IPS-20b (cell line): Measurements from ENCODE around the gene C1orf226.

Source experiments
- H3K27ac ChIP-seq: one replicate; pipeline ENCODE4 v1.5.1; 2013; ENCODE audit warnings: low read length
- H3K27me3 ChIP-seq: 2 replicates; pipeline ENCODE4 v1.6.1; 2013; ENCODE audit warnings: mild to moderate bottlenecking, low read length, inconsistent platforms; ENCODE audit not compliant: insufficient read depth
- H3K36me3 ChIP-seq: 2 replicates; pipeline ENCODE4 v1.6.1; 2013; ENCODE audit warnings: low read depth, mild to moderate bottlenecking, inconsistent platforms, low read length, moderate library complexity; ENCODE audit not compliant: insufficient read depth
- H3K4me1 ChIP-seq: 2 replicates; pipeline ENCODE4 v1.6.1; 2013; ENCODE audit warnings: mild to moderate bottlenecking, control low read depth, inconsistent platforms, low read length, moderate library complexity; ENCODE audit not compliant: insufficient read depth
- H3K4me3 ChIP-seq: 2 replicates; pipeline ENCODE4 v1.5.1; 2013; ENCODE audit warnings: mild to moderate bottlenecking, low read length, inconsistent platforms
- H3K9ac ChIP-seq: 2 replicates; pipeline ENCODE4 v1.6.1; 2013; ENCODE audit warnings: low read depth, mild to moderate bottlenecking, inconsistent platforms, low read length, moderate library complexity
- H3K9me3 ChIP-seq: 2 replicates; pipeline ENCODE4 v1.6.1; 2013; ENCODE audit warnings: mild to moderate bottlenecking, low read depth, low read length, inconsistent platforms; ENCODE audit not compliant: insufficient read depth

The C1orf226 gene

GRCh38 chr1:162353702-162354101, 27.8 kb upstream of the C1orf226 start:
- H3K9ac ChIP-seq, result peak overlapping the region; percentile 15; the same call in 1 of the 2 replicates
- no peak overlapping the region for H3K4me3 ChIP-seq
- H3K9me3 ChIP-seq, result no peaks in the 10 kb centered on the region
- H3K27ac ChIP-seq, result no peak overlapping the region
- peaks cover 11% of the 10 kb centered on the region for H3K36me3 ChIP-seq
- H3K27me3 ChIP-seq, result no peaks in the 10 kb centered on the region
- H3K4me1 ChIP-seq, result peaks cover 2% of the 10 kb centered on the region; the same call in 1 of the 2 replicates

DNA sequence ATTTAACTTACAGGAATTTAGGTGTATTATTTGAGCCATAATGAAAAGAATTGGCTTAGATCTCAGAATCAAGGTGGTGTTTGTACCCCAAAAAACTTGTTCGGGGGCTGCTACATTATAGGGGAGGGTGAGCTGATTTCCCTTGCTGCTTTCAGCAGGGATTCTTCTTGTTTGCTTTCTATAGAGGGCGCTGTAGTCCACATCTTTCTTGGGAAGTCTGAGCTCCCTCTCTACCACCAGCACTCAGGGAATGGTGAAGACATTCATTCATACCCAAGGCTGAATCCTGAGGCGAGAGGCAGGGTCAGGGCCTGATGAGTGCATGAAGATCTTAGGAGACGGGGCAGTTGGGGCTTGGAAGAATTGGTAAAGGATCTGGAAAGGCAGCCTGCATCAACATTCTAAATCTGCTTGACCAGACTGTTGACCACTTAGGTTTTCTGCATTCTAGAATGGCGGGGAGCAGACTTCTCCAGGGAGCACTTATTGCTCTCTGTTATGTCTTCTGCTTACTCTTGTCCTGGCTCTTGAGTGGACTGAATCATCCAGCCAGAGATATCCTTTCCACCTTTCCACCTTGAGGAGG, 23.8 kb upstream of the C1orf226 start:
- peaks cover 22% of the 10 kb centered on the region for H3K36me3 ChIP-seq
- H3K27me3 ChIP-seq, result no peaks in the 10 kb centered on the region
- no peak overlapping the region for H3K27ac ChIP-seq
- no peak overlapping the region for H3K9ac ChIP-seq
- H3K9me3 ChIP-seq, result no peaks in the 10 kb centered on the region
- peaks cover under 1% of the 10 kb centered on the region; the same call in 1 of the 2 replicates for H3K4me1 ChIP-seq
- H3K4me3 ChIP-seq, result no peak overlapping the region

GRCh38 chr1:162358928-162359327, 22.6 kb upstream of the C1orf226 start:
- Histone ChIP-seq H3K9ac (no peak overlapping the region), H3K27me3 (no peaks in the 10 kb centered on the region), H3K4me3 (no peak overlapping the region), H3K9me3 (no peaks in the 10 kb centered on the region), H3K27ac (no peak overlapping the region), H3K36me3 (peaks cover 22% of the 10 kb centered on the region), H3K4me1 (peaks cover 4% of the 10 kb centered on the region; the same call in 1 of the 2 replicates)

GRCh38 chr1:162359523-162360236, 21.8 kb upstream of the C1orf226 start:
- peaks cover 22% of the 10 kb centered on the region for H3K36me3 ChIP-seq
- no peak overlapping the region for H3K4me3 ChIP-seq
- H3K9ac ChIP-seq, result no peak overlapping the region
- H3K27me3 ChIP-seq, result no peaks in the 10 kb centered on the region
- 0 out of 2 replicates have a peak, but pooled peaks cover 4% of the 10 kb centered on the region for H3K4me1 ChIP-seq
- no peaks in the 10 kb centered on the region for H3K9me3 ChIP-seq
- H3K27ac ChIP-seq, result no peak overlapping the region

- H3K27ac ChIP-seq, result no peak overlapping the region
- no peaks in the 10 kb centered on the region for H3K9me3 ChIP-seq
- peaks cover 17% of the 10 kb centered on the region for H3K36me3 ChIP-seq
- no peak overlapping the region for H3K4me3 ChIP-seq
- no peak overlapping the region for H3K9ac ChIP-seq
- no peaks in the 10 kb centered on the region for H3K27me3 ChIP-seq
- H3K4me1 ChIP-seq, result 0 out of 2 replicates have a peak, but pooled peaks cover 4% of the 10 kb centered on the region
These were observed 21.2 kb upstream of the C1orf226 start for GRCh38 chr1:162360237-162360873.

DNA sequence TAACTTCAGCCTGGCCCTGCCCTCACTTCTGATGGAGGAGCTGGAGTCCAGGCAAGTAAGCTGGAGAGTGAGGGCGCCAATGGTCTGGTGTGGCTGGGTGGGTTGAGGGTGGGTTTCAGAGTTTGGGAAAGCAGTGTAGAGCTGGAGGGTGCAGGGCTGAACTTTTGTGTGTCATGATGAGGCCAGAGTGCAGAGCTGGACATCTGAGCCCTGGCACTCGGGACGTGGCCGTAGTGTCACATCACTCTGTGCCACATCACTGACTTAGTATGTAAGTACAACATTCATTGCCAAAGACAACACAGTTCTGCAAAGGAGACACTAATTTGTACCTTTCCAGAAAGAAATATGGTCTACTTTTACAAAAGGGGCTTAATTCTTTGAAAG, 20.7 kb upstream of the C1orf226 start:
- no peak overlapping the region for H3K27ac ChIP-seq
- no peak overlapping the region for H3K9ac ChIP-seq
- peaks cover 13% of the 10 kb centered on the region for H3K36me3 ChIP-seq
- H3K27me3 ChIP-seq, result no peaks in the 10 kb centered on the region
- H3K4me3 ChIP-seq, result no peak overlapping the region
- no peaks in the 10 kb centered on the region for H3K9me3 ChIP-seq
- H3K4me1 ChIP-seq, result 0 out of 2 replicates have a peak, but pooled peaks cover 4% of the 10 kb centered on the region

- no peaks in the 10 kb centered on the region for H3K27me3 ChIP-seq
- no peaks in the 10 kb centered on the region for H3K9me3 ChIP-seq
- no peak overlapping the region for H3K4me3 ChIP-seq
- H3K4me1 ChIP-seq, result 0 out of 2 replicates have a peak, but pooled peaks cover 4% of the 10 kb centered on the region
- H3K27ac ChIP-seq, result no peak overlapping the region
- peaks cover 13% of the 10 kb centered on the region for H3K36me3 ChIP-seq
- H3K9ac ChIP-seq, result no peak overlapping the region
These were observed 20.2 kb upstream of the C1orf226 start for GRCh38 chr1:162361349-162361748.

DNA sequence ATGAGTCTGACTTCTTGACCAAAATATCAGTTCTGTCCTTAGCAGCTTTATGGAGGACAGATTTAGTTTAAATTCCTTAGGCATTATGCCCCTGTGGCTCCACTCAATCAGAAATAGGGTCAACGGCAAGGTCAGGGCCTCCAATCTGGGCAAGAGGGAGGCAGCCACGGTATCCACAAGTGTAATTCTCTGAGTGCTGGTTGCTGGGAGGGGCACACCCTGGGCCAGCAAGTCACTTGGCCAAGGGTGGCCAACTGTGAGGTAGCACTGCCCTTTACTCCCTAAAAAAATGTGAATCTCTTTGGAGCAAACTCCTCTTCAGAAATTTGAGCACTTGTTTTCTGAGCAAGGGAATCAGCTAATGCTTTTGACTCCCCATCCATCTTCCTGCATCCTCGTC, 17.7 kb upstream of the C1orf226 start:
- Histone ChIP-seq H3K36me3 (peaks cover 16% of the 10 kb centered on the region), H3K27ac (no peak overlapping the region), H3K4me3 (no peak overlapping the region), H3K9ac (no peak overlapping the region), H3K4me1 (0 out of 2 replicates have a peak, but pooled peaks cover 4% of the 10 kb centered on the region), H3K27me3 (no peaks in the 10 kb centered on the region), H3K9me3 (no peaks in the 10 kb centered on the region)

DNA sequence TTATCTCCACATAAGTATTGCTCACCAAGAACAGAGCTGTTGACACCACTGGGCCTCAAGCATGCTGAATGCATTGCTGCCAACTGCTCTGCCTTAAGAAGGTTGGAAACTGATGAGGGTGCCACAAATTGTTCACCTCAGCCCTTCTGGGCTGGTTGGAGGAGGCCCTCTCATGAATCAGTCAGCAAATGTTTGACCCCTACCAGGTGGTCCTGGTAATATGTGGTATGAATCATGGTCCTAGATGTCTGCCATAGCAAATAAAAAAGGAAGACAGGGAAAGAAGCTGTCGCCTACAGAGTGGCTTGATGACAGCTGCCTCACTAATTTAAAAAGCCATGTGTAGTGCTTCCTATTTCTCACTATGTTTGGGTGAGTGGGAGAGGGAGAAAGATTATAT, 17.0 kb upstream of the C1orf226 start:
- H3K27ac ChIP-seq, result no peak overlapping the region
- H3K9ac ChIP-seq, result no peak overlapping the region
- H3K36me3 ChIP-seq, result peaks cover 14% of the 10 kb centered on the region; the same call in 1 of the 2 replicates
- H3K4me3 ChIP-seq, result no peak overlapping the region
- H3K9me3 ChIP-seq, result no peaks in the 10 kb centered on the region
- H3K4me1 ChIP-seq, result 0 out of 2 replicates have a peak, but pooled peaks cover 4% of the 10 kb centered on the region
- H3K27me3 ChIP-seq, result no peaks in the 10 kb centered on the region

GRCh38 chr1:162365284-162366020, 16.1 kb upstream of the C1orf226 start:
- 0 out of 2 replicates have a peak, but pooled peaks cover 4% of the 10 kb centered on the region for H3K4me1 ChIP-seq
- no peaks in the 10 kb centered on the region for H3K9me3 ChIP-seq
- H3K27me3 ChIP-seq, result no peaks in the 10 kb centered on the region
- no peak overlapping the region for H3K27ac ChIP-seq
- H3K36me3 ChIP-seq, result peaks cover 14% of the 10 kb centered on the region; the same call in 1 of the 2 replicates
- no peak overlapping the region for H3K4me3 ChIP-seq
- no peak overlapping the region for H3K9ac ChIP-seq

DNA sequence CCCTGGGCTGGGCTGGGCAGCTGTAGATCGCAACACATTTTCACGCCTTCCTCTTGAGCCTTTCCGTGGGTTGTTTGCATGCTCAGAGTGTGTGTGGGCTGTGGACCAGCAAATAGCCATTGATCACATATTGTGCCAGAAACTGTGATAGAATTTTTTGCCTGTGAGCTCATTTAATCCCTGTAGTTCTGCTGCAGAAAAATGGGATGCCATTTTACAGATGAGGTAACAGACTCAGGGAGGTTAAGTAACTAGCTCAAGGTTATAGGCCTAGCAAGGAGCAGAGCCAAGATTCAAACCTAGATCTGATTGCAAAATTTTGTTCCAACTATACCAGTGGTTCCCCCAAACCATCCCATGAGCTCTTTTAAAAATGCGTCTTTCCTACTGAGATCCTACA, 15.4 kb upstream of the C1orf226 start:
- no peak overlapping the region for H3K9ac ChIP-seq
- no peak overlapping the region for H3K4me3 ChIP-seq
- H3K27me3 ChIP-seq, result no peaks in the 10 kb centered on the region
- H3K4me1 ChIP-seq, result 0 out of 2 replicates have a peak, but pooled peaks cover 4% of the 10 kb centered on the region
- peaks cover 11% of the 10 kb centered on the region; the same call in 1 of the 2 replicates for H3K36me3 ChIP-seq
- H3K9me3 ChIP-seq, result no peaks in the 10 kb centered on the region
- no peak overlapping the region for H3K27ac ChIP-seq
